Adipocyte (in vitro differentiated cells): ENCODE data around the gene CACNA2D2.

ENCODE experiments used
- DNase-seq: peaks from one replicate; pipeline ENCODE4 v3.0.0-alpha.2; 2015; ENCODE audit warnings: low read depth
- H3K27me3 ChIP-seq: replicated peaks from 2 replicates; pipeline ENCODE4 v1.7.0; 2013; ENCODE audit warnings: mild to moderate bottlenecking, low read length, moderate library complexity; ENCODE audit not compliant: control insufficient read depth, insufficient read depth
- H3K36me3 ChIP-seq: 2 replicates; pipeline ENCODE4 v1.7.0; 2013; ENCODE audit warnings: low read length, mild to moderate bottlenecking, moderate library complexity; ENCODE audit not compliant: control insufficient read depth, insufficient read depth, severe bottlenecking
- H3K4me1 ChIP-seq: 2 replicates; pipeline ENCODE4 v1.7.0; 2013; ENCODE audit warnings: mild to moderate bottlenecking, low read length, moderate library complexity; ENCODE audit not compliant: control insufficient read depth, insufficient read depth
- H3K4me3 ChIP-seq: 2 replicates; pipeline ENCODE4 v1.7.0; 2013; ENCODE audit warnings: mild to moderate bottlenecking, low read length, moderate library complexity
- H3K9ac ChIP-seq: 2 replicates; pipeline ENCODE4 v1.7.0; 2013; ENCODE audit warnings: mild to moderate bottlenecking, low read length, moderate library complexity
- H3K9me3 ChIP-seq: 2 replicates; pipeline ENCODE4 v1.7.0; 2013; ENCODE audit warnings: mild to moderate bottlenecking, low read length, moderate library complexity; ENCODE audit not compliant: control insufficient read depth

The CACNA2D2 gene

DNA sequence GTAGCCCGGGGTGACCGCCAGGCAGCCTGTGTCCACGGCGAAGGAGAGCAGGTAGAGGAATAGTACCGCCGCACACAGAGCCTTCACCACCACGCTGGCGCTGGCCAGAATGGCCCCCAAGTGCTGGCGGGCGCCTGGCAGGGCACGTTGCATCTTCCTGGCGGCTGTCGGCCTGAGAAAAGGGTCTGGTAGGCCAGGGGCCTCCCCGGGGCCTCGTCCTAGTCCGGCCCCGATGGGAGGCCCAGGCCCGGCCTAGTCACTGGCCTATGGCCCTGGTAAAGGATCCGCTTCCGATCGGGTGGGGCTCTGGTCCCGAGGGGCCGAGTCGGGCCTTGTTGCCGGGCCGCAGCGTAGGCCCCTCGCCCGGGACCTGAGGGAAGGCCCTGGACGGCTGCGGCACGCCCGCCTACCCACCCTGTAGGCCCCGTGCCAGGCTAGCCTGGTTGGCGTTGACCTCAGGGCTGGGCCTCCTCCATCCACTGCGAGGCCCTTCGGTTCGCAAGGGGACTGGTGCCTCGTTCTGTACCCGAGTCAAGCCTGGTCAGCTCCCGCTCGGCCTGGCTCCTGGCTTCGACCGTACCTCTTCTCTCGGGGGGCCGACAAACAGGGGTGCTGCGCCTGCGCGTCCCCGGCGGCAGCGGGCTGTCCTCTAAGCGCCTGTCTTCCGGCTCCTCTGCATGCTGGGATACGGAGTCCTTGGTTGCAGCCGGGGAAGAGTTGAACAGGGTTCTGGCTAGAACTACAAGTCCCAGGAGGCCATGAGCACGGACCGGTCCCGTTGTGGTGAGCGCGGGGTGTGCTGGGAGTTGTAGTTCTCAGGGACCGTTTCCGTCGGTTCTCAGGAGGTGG, 144.3 kb downstream of the CACNA2D2 start, which contains the start of gene TMEM115:
TMEM115 (minus strand) TSS at position 611 of the 849 bp plus-strand sequence; CDS start at position 153, 458 bp downstream.
- peak within 1 kb of the TSS; percentile 98 for H3K9ac ChIP-seq

GRCh38 chr3:50358355-50358910, 145.0 kb downstream of the CACNA2D2 start:
- Histone ChIP-seq H3K9ac (peak overlapping the region; percentile 98), H3K36me3 (peaks cover 20% of the 10 kb centered on the region), H3K9me3 (no peaks in the 10 kb centered on the region), H3K27me3 (no peaks in the 10 kb centered on the region), H3K4me3 (peak overlapping the region; percentile 93), H3K4me1 (peaks cover 31% of the 10 kb centered on the region)
- no peak for DNase-seq

More for the DNA sequence above, 144.3 kb downstream of the CACNA2D2 start, which contains the start of gene TMEM115:
- Histone ChIP-seq H3K9me3 (no peaks in the 10 kb centered on the region), H3K4me1 (peaks cover 31% of the 10 kb centered on the region), H3K4me3 (peak within 1 kb of the TSS; percentile 93), H3K36me3 (peaks cover 13% of the 10 kb centered on the region), H3K27me3 (no peaks in the 10 kb centered on the region)
- peak; percentile 99 for DNase-seq

- H3K9me3 ChIP-seq, result no peaks in the 10 kb centered on the region
- H3K36me3 ChIP-seq, result peaks cover 25% of the 10 kb centered on the region
- DNase-seq, result no peak
- peak overlapping the region; percentile 93 for H3K4me3 ChIP-seq
- no peaks in the 10 kb centered on the region for H3K27me3 ChIP-seq
- H3K4me1 ChIP-seq, result peaks cover 31% of the 10 kb centered on the region
- H3K9ac ChIP-seq, result peak overlapping the region; percentile 98
Observed at GRCh38 chr3:50357481-50357880, 146.0 kb downstream of the CACNA2D2 start.

- Histone ChIP-seq H3K36me3 (peaks cover 25% of the 10 kb centered on the region), H3K27me3 (no peaks in the 10 kb centered on the region), H3K4me3 (peak overlapping the region; percentile 93), H3K9ac (peak overlapping the region; percentile 98), H3K4me1 (peaks cover 34% of the 10 kb centered on the region), H3K9me3 (no peaks in the 10 kb centered on the region)
- DNase-seq, result no peak
Observed at GRCh38 chr3:50356553-50356952, 146.9 kb downstream of the CACNA2D2 start.

DNA sequence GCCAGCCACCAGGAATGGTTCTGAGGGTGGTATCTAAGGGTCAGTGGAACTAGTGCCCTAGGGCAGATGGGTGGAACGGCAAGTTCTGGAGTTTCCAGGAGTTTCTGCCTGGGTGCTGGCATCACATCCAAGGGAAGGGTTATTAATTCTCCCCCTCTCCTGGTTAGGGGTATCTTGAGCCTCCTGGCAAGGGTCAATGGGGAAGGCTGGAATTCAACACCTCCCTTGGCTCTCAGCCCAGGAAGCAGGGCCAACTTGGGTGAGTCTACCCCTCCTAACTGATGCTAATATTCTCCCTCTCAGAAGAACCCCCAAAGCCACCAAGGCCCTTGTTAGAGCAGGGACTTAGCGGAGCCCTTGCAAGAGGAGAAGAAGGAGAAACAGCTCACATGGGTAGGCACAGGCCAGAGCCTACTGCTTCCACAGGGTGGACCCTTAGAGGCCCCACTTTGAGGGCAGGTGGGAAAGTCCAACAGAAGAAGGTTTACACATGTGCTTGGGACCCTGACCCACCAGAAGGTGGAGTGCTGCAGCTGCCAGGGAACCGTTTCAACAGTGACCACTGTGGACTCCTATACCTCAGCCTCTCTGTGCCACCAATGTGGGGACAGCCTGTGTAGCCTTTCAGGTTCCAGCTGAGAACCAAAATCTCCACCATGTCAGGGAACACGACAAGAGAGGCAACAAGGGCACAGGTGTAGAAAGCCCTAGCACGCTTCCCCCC, 147.4 kb downstream of the CACNA2D2 start:
- no peak for DNase-seq
- H3K36me3 ChIP-seq, result peaks cover 25% of the 10 kb centered on the region
- H3K27me3 ChIP-seq, result no peaks in the 10 kb centered on the region
- H3K4me3 ChIP-seq, result peak overlapping the region; percentile 93
- H3K4me1 ChIP-seq, result peaks cover 40% of the 10 kb centered on the region
- H3K9ac ChIP-seq, result peak overlapping the region; percentile 16
- H3K9me3 ChIP-seq, result no peaks in the 10 kb centered on the region

- Histone ChIP-seq H3K9ac (no peak overlapping the region), H3K4me1 (peaks cover 46% of the 10 kb centered on the region), H3K9me3 (no peaks in the 10 kb centered on the region), H3K36me3 (peaks cover 25% of the 10 kb centered on the region), H3K27me3 (no peaks in the 10 kb centered on the region), H3K4me3 (no peak overlapping the region)
- no peak for DNase-seq
Observed at GRCh38 chr3:50354850-50355249, 148.6 kb downstream of the CACNA2D2 start.

GRCh38 chr3:50354186-50354764, 149.2 kb downstream of the CACNA2D2 start:
- DNase-seq, result no peak
- no peak overlapping the region for H3K9ac ChIP-seq
- H3K9me3 ChIP-seq, result no peaks in the 10 kb centered on the region
- H3K4me1 ChIP-seq, result peaks cover 52% of the 10 kb centered on the region
- H3K4me3 ChIP-seq, result no peak overlapping the region
- peaks cover 25% of the 10 kb centered on the region for H3K36me3 ChIP-seq
- no peaks in the 10 kb centered on the region for H3K27me3 ChIP-seq

- no peak for DNase-seq
- Histone ChIP-seq H3K36me3 (peaks cover 29% of the 10 kb centered on the region), H3K4me3 (no peak overlapping the region), H3K9me3 (no peaks in the 10 kb centered on the region), H3K4me1 (peaks cover 52% of the 10 kb centered on the region), H3K27me3 (no peaks in the 10 kb centered on the region), H3K9ac (no peak overlapping the region)
Observed at GRCh38 chr3:50353245-50354004, 150.0 kb downstream of the CACNA2D2 start.

GRCh38 chr3:50352781-50353180, 150.7 kb downstream of the CACNA2D2 start:
- Histone ChIP-seq H3K4me1 (peaks cover 46% of the 10 kb centered on the region), H3K9ac (no peak overlapping the region), H3K27me3 (no peaks in the 10 kb centered on the region), H3K9me3 (no peaks in the 10 kb centered on the region), H3K36me3 (peaks cover 34% of the 10 kb centered on the region), H3K4me3 (no peak overlapping the region)
- no peak for DNase-seq

- Histone ChIP-seq H3K9ac (peak overlapping the region; percentile 95), H3K9me3 (no peaks in the 10 kb centered on the region), H3K4me1 (peaks cover 32% of the 10 kb centered on the region), H3K27me3 (no peaks in the 10 kb centered on the region), H3K4me3 (peak overlapping the region; percentile 88), H3K36me3 (peaks cover 34% of the 10 kb centered on the region)
- DNase-seq, result no peak
Observed at GRCh38 chr3:50351323-50351697, 152.1 kb downstream of the CACNA2D2 start.
